ENCODE data around the gene EDEM1.

DNA sequence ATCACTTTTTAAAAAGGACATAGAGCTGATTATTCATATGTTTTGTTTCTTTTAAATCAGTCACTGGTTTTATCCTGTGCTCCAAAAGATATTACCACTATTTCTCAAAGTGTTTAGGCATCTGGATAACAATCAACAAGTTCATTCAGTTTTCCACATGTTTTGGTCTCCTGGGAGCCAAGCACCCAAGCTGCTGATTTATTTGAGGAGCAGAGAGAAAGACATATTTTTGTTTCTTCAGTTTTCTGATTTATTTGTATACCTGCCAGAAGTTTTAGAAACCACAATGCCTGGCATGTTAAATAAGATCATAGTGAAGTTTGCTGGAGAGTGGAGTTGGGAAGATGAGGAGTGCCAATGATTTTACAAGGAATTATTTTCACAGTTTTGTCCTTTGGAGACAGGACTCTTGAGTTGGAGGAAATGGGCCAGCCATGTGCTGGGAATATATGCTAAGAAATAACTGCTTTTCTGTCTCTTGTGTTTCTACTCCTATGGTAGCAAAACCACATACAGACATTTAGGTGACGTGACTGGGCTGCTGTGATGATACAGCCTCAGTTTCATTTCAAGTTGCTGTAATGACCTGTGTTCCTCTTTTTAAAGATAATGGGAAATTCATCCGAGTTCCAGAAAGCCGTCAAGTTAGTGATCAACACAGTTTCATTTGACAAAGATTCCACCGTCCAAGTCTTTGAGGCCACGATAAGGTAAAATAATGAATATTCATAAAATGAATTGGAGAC, 11.7 kb downstream of the EDEM1 start:
- TF ChIP-seq, protein P1, sequence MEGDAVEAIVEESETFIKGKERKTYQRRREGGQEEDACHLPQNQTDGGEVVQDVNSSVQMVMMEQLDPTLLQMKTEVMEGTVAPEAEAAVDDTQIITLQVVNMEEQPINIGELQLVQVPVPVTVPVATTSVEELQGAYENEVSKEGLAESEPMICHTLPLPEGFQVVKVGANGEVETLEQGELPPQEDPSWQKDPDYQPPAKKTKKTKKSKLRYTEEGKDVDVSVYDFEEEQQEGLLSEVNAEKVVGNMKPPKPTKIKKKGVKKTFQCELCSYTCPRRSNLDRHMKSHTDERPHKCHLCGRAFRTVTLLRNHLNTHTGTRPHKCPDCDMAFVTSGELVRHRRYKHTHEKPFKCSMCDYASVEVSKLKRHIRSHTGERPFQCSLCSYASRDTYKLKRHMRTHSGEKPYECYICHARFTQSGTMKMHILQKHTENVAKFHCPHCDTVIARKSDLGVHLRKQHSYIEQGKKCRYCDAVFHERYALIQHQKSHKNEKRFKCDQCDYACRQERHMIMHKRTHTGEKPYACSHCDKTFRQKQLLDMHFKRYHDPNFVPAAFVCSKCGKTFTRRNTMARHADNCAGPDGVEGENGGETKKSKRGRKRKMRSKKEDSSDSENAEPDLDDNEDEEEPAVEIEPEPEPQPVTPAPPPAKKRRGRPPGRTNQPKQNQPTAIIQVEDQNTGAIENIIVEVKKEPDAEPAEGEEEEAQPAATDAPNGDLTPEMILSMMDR (IDR thresholded peaks at IDR 0.05): no peak
- TF ChIP-seq POLR2A (IDR thresholded peaks at IDR 0.05): no peak
- no peak for TF ChIP-seq EP300 (IDR thresholded peaks at IDR 0.05)
- TF ChIP-seq POLR2AphosphoS5 (IDR thresholded peaks at IDR 0.05): no peak

Measured in gastroesophageal sphincter (tissue), 3 donors.